GM12878 (cell line): Measurements from ENCODE around the gene SLC16A9. TPM values are rescaled to one million over a fixed set of nuclear protein-coding genes. Genes with fewer than 3 reads are reported as not detected.

ENCODE experiments used
- BRCA1 ChIP-seq: IDR thresholded peaks from 2 replicates; pipeline ENCODE4 v1.6.1; 2011; ENCODE audit warnings: low read depth, low read length, improper control_type of control experiment
- CEBPB ChIP-seq, 2 experiments: fragments of 150-350 bp in 1 of 2; IDR thresholded peaks; 2 replicates each; pipeline ENCODE4 v1.6.1; 2012 to 2014; ENCODE audit warnings: low read depth in 2 of 2, low read length in 2 of 2, borderline replicate concordance in 1 of 2, inconsistent platforms in 1 of 2
- CHD1 ChIP-seq: IDR thresholded peaks from 2 replicates; pipeline ENCODE4 v1.6.1; 2012; ENCODE audit warnings: low read depth, low read length, improper control_type of control experiment
- FOXM1 ChIP-seq: IDR thresholded peaks from 2 replicates; pipeline ENCODE4 v1.6.1; 2012; ENCODE audit warnings: low read depth, mild to moderate bottlenecking, inconsistent platforms, low read length, moderate library complexity
- PRDM15 ChIP-seq: fragments of 450-650 bp; formaldehyde crosslinking; IDR thresholded peaks from 2 replicates; pipeline ENCODE4 v1.4.0; 2020; ENCODE audit warnings: mild to moderate bottlenecking, moderate library complexity
- RCOR1 ChIP-seq: conservative IDR thresholded peaks from 2 replicates; pipeline ENCODE4 v1.6.1; 2012; ENCODE audit warnings: low read depth, low read length, improper control_type of control experiment
- YY1 ChIP-seq: IDR thresholded peaks from 2 replicates; pipeline ENCODE4 v1.6.1; 2011; ENCODE audit warnings: low read depth, mild to moderate bottlenecking, low read length
- polyA plus RNA-seq, 11 experiments: library from polyadenylated mRNA; depleted of rRNA in 4 of 11; unstranded in 6 of 11; stranded (reverse) in 5 of 11; fragments of >200 nt; fragmentation: Nextera tagmentation in 4 of 11; fragmentation: Illumina TruSeq in 1 of 11; extraction: Ambion mirVana in 4 of 11; extraction: Trizol in 1 of 11; gene quantifications; 1 replicate in 1 of 11; 2 replicates in 10 of 11; pipeline versions ENCODE4 v1.2.1 to v1.2.3, GENCODE V29; 2011 to 2016; ENCODE audit warnings: inconsistent platforms in 2 of 11, missing spikeins in 2 of 11, low read depth in 1 of 11
- total RNA-seq, 4 experiments: library from RNA; depleted of rRNA in 3 of 4; stranded (reverse); fragments of >200 nt in 3 of 4; fragmentation: Illumina TruSeq in 1 of 4; extraction: Trizol in 1 of 4; gene quantifications; 2 replicates each; pipeline versions ENCODE4 v1.2.1 to v1.2.3, GENCODE V29; 2013 to 2021
- TF ChIP-seq, protein P1 (sequence below): IDR thresholded peaks from 2 replicates; pipeline ENCODE4 v1.6.1; 2012; ENCODE audit warnings: low read length, inconsistent platforms
- TF ChIP-seq, protein P2 (sequence below): fragments of 450-650 bp; formaldehyde crosslinking; IDR thresholded peaks from 2 replicates; pipeline ENCODE4 v1.5.0; 2022; ENCODE audit warnings: mild to moderate bottlenecking, missing genetic modification characterization
- TF ChIP-seq, protein P3 (sequence below): fragments of 450-650 bp; IDR thresholded peaks from 2 replicates; pipeline ENCODE4 v1.6.1; 2016; ENCODE audit warnings: mild to moderate bottlenecking
- TF ChIP-seq, protein P4 (sequence below): fragments of 450-650 bp; conservative IDR thresholded peaks from 2 replicates; pipeline ENCODE4 v1.6.1; 2017; ENCODE audit warnings: mild to moderate bottlenecking, moderate library complexity

SLC16A9 gene
- total and polyA plus RNA-seq, 10 of the 15 experiments (the other 5 are each of a cell fraction or from before 2014, with no cell fraction given), result 0.86 to 6.2 (median 4.3) TPM

- no peak for TF ChIP-seq BRCA1
- TF ChIP-seq FOXM1, result no peak
- TF ChIP-seq CHD1, result no peak
- TF ChIP-seq, protein P1, sequence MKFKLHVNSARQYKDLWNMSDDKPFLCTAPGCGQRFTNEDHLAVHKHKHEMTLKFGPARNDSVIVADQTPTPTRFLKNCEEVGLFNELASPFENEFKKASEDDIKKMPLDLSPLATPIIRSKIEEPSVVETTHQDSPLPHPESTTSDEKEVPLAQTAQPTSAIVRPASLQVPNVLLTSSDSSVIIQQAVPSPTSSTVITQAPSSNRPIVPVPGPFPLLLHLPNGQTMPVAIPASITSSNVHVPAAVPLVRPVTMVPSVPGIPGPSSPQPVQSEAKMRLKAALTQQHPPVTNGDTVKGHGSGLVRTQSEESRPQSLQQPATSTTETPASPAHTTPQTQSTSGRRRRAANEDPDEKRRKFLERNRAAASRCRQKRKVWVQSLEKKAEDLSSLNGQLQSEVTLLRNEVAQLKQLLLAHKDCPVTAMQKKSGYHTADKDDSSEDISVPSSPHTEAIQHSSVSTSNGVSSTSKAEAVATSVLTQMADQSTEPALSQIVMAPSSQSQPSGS, result no peak
- TF ChIP-seq, protein P2, sequence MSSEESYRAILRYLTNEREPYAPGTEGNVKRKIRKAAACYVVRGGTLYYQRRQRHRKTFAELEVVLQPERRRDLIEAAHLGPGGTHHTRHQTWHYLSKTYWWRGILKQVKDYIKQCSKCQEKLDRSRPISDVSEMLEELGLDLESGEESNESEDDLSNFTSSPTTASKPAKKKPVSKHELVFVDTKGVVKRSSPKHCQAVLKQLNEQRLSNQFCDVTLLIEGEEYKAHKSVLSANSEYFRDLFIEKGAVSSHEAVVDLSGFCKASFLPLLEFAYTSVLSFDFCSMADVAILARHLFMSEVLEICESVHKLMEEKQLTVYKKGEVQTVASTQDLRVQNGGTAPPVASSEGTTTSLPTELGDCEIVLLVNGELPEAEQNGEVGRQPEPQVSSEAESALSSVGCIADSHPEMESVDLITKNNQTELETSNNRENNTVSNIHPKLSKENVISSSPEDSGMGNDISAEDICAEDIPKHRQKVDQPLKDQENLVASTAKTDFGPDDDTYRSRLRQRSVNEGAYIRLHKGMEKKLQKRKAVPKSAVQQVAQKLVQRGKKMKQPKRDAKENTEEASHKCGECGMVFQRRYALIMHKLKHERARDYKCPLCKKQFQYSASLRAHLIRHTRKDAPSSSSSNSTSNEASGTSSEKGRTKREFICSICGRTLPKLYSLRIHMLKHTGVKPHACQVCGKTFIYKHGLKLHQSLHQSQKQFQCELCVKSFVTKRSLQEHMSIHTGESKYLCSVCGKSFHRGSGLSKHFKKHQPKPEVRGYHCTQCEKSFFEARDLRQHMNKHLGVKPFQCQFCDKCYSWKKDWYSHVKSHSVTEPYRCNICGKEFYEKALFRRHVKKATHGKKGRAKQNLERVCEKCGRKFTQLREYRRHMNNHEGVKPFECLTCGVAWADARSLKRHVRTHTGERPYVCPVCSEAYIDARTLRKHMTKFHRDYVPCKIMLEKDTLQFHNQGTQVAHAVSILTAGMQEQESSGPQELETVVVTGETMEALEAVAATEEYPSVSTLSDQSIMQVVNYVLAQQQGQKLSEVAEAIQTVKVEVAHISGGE (CRISPR knock-in tag), result no peak
- TF ChIP-seq, protein P3, sequence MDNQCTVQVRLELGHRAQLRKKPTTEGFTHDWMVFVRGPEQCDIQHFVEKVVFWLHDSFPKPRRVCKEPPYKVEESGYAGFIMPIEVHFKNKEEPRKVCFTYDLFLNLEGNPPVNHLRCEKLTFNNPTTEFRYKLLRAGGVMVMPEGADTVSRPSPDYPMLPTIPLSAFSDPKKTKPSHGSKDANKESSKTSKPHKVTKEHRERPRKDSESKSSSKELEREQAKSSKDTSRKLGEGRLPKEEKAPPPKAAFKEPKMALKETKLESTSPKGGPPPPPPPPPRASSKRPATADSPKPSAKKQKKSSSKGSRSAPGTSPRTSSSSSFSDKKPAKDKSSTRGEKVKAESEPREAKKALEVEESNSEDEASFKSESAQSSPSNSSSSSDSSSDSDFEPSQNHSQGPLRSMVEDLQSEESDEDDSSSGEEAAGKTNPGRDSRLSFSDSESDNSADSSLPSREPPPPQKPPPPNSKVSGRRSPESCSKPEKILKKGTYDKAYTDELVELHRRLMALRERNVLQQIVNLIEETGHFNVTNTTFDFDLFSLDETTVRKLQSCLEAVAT, result no peak
- TF ChIP-seq PRDM15 (CRISPR knock-in tag), result no peak
- no peak for TF ChIP-seq YY1
- no peak for TF ChIP-seq RCOR1
- no peak for TF ChIP-seq CEBPB (IDR thresholded peaks at IDR 0.05; ENCODE audit: borderline replicate concordance in 1 of 2, low read depth in 2 of 2, low read length in 2 of 2)
- TF ChIP-seq, protein P4, sequence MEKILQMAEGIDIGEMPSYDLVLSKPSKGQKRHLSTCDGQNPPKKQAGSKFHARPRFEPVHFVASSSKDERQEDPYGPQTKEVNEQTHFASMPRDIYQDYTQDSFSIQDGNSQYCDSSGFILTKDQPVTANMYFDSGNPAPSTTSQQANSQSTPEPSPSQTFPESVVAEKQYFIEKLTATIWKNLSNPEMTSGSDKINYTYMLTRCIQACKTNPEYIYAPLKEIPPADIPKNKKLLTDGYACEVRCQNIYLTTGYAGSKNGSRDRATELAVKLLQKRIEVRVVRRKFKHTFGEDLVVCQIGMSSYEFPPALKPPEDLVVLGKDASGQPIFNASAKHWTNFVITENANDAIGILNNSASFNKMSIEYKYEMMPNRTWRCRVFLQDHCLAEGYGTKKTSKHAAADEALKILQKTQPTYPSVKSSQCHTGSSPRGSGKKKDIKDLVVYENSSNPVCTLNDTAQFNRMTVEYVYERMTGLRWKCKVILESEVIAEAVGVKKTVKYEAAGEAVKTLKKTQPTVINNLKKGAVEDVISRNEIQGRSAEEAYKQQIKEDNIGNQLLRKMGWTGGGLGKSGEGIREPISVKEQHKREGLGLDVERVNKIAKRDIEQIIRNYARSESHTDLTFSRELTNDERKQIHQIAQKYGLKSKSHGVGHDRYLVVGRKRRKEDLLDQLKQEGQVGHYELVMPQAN, result no peak
Observed at GRCh38 chr10:59706851-59707797, 2.5 kb downstream of the SLC16A9 start (continued).
